Naive thymus-derived CD4-positive, alpha-beta T cell (primary cell): Measurements from ENCODE around the gene ILF3. TPM values are rescaled to one million over a fixed set of nuclear protein-coding genes. Genes with fewer than 3 reads are reported as not detected.

Experiments
- ATAC-seq: fragments of 150-1000 bp; cut with Tn5 transposase; 2 replicates; pipeline ENCODE4 v1.10.0; 2021; ENCODE audit warnings: mild to moderate bottlenecking, moderate library complexity
- CTCF ChIA-PET: fragments of 350-600 bp; sonication (Branson Sonifier 250); formaldehyde crosslinking; loops from one replicate; lab custom pipeline; 2021; ENCODE audit warnings: antibody characterized with exemption; lab: Charles Lee
- POLR2A ChIA-PET: fragments of 350-600 bp; sonication (Branson Sonifier 250); formaldehyde crosslinking; loops from one replicate; lab custom pipeline; 2021; ENCODE audit warnings: antibody characterized with exemption, inconsistent platforms; lab: Charles Lee
- DNase-seq, 9 donors: peaks; one replicate each; pipeline versions ENCODE4 v3.0.0 to v3.0.0-alpha.2; 2020 to 2022; ENCODE audit warnings: mixed read lengths in 1 of 9
- H3K27ac ChIP-seq: one replicate; pipeline ENCODE4 v1.7.0; 2013; ENCODE audit warnings: mild to moderate bottlenecking, low read depth, low read length, moderate library complexity
- H3K27me3 ChIP-seq, 2 donors: one replicate each; pipeline ENCODE4 v1.7.0; 2013; ENCODE audit warnings: low read length in 2 of 2, mild to moderate bottlenecking in 2 of 2, moderate library complexity in 2 of 2; ENCODE audit not compliant: control insufficient read depth in 2 of 2, insufficient read depth in 2 of 2
- H3K36me3 ChIP-seq, 3 experiments: 1 replicate in 2 of 3; 2 replicates in 1 of 3; pipeline ENCODE4 v1.7.0; 2013; ENCODE audit warnings: low read length in 3 of 3, mild to moderate bottlenecking in 3 of 3, moderate library complexity in 1 of 3; ENCODE audit not compliant: insufficient read depth in 3 of 3, control insufficient read depth in 2 of 3
- H3K4me1 ChIP-seq, 2 donors: one replicate each; pipeline ENCODE4 v1.7.0; 2013; ENCODE audit warnings: low read length in 2 of 2, mild to moderate bottlenecking in 2 of 2, moderate library complexity in 1 of 2; ENCODE audit not compliant: control insufficient read depth in 2 of 2, insufficient read depth in 2 of 2
- H3K4me3 ChIP-seq: 2 replicates; pipeline ENCODE4 v1.7.0; 2013; ENCODE audit warnings: mild to moderate bottlenecking, low read length
- H3K9me3 ChIP-seq, 3 experiments: 1 replicate in 2 of 3; 2 replicates in 1 of 3; pipeline ENCODE4 v1.7.0; 2013; ENCODE audit warnings: low read length in 3 of 3; ENCODE audit not compliant: control insufficient read depth in 2 of 3
- H3K27ac Mint-ChIP-seq, 9 donors: one replicate each; pipeline ENCODE4 v1.8.0; 2020 to 2022; ENCODE audit warnings: mixed read lengths in 9 of 9, mild to moderate bottlenecking in 8 of 9, moderate library complexity in 5 of 9, inconsistent platforms in 2 of 9
- H3K27me3 Mint-ChIP-seq, 5 donors: one replicate each; pipeline ENCODE4 v1.8.0; 2021 to 2022; ENCODE audit warnings: mixed read lengths in 5 of 5, mild to moderate bottlenecking in 1 of 5
- H3K36me3 Mint-ChIP-seq, 5 donors: one replicate each; pipeline ENCODE4 v1.8.0; 2020 to 2022; ENCODE audit warnings: mixed read lengths in 5 of 5, mild to moderate bottlenecking in 3 of 5, inconsistent platforms in 1 of 5
- H3K4me1 Mint-ChIP-seq, 7 donors: one replicate each; pipeline ENCODE4 v1.8.0; 2020 to 2022; ENCODE audit warnings: mixed read lengths in 7 of 7, mild to moderate bottlenecking in 3 of 7, inconsistent platforms in 1 of 7
- H3K4me3 Mint-ChIP-seq, 10 donors: one replicate each; pipeline ENCODE4 v1.8.0; 2020 to 2022; ENCODE audit warnings: mild to moderate bottlenecking in 10 of 10, mixed read lengths in 10 of 10, moderate library complexity in 6 of 10, inconsistent platforms in 2 of 10
- H3K9me3 Mint-ChIP-seq, 11 donors: one replicate each; pipeline ENCODE4 v1.8.0; 2020 to 2022; ENCODE audit warnings: mixed read lengths in 11 of 11, mild to moderate bottlenecking in 4 of 11, inconsistent platforms in 1 of 11, moderate library complexity in 1 of 11
- intact Hi-C, 2 donors: fragments of 100-400 bp; cut with micrococcal nuclease; formaldehyde crosslinking; loops; one replicate each; pipeline ENCODE4 v1.15.1; 2023
- polyA plus RNA-seq, 2 donors: library from polyadenylated mRNA; unstranded; fragments of 300-500 nt; fragmentation: Illumina TruSeq; gene quantifications; one replicate each; pipeline ENCODE4 v1.2.3, GENCODE V29; 2021
- total RNA-seq, 6 experiments: library from RNA in 5 of 6; stranded (reverse) in 5 of 6; gene quantifications; 1 replicate in 5 of 6; 2 replicates in 1 of 6; pipeline ENCODE4 v1.2.3 and lab custom pipeline; 2021 to 2026

Gene ILF3
- total and polyA plus RNA-seq, 7 experiments from 2014 or later, result 91.0 to 515 (median 364) TPM

- peaks cover 30 to 70% (median 48%) of the 10 kb centered on the region in 7 donors for H3K4me1 Mint-ChIP-seq
Measured at GRCh38 chr19:10617409-10618121, 36.6 kb upstream of the ILF3 start.

GRCh38 chr19:10618846-10619245 is 35.3 kb upstream of the ILF3 start:
- Histone ChIP-seq H3K4me1 (peaks cover 9 to 10% of the 10 kb centered on the region in 2 donors), H3K27ac (no peak overlapping the region), H3K27me3 (no peaks in the 10 kb centered on the region), H3K36me3 (peaks cover 0 to 18% (median 0%) of the 10 kb centered on the region in 3 experiments), H3K9me3 (no peaks in the 10 kb centered on the region), H3K4me3 (no peak overlapping the region)
- CTCF ChIA-PET, result interaction anchor here (0.6 to 1.7 kb wide), 2 partner anchors 31 to 38 kb away, joined by 4 read pairs; no protein-coding TSS in a partner anchor
- ATAC-seq (no peak), DNase-seq (no peak)
- H3K4me1 Mint-ChIP-seq, result peaks cover 30 to 71% (median 47%) of the 10 kb centered on the region in 7 donors
- no peaks in the 10 kb centered on the region for H3K9me3 Mint-ChIP-seq
- intact Hi-C loops, result no loop called here
- H3K36me3 Mint-ChIP-seq, result peaks cover 0 to 17% (median 9%) of the 10 kb centered on the region in 5 donors
- H3K27me3 Mint-ChIP-seq, result no peaks in the 10 kb centered on the region
- peak overlapping the region in 1 of 9 donors; percentile 32 for H3K27ac Mint-ChIP-seq
- no peak overlapping the region for H3K4me3 Mint-ChIP-seq
- POLR2A ChIA-PET, result interaction anchor here (1.1 to 16.7 kb wide), 4 partner anchors 10 to 39 kb away, joined by 4 to 190 read pairs (median 5); no protein-coding TSS in a partner anchor

More at GRCh38 chr19:10617409-10618121, 36.6 kb upstream of the ILF3 start:
- ChIA-PET CTCF (interaction anchor here (1.0 to 2.7 kb wide), 2 partner anchors 27 to 36 kb away, joined by 3 to 14 read pairs; no protein-coding TSS in a partner anchor), POLR2A (interaction anchor here (1.2 to 16.7 kb wide), 2 partner anchors 8 to 12 kb away, joined by 5 to 190 read pairs; partner anchors contain the start of gene SLC44A2)
- Histone ChIP-seq H3K4me1 (peaks cover 9 to 10% of the 10 kb centered on the region in 2 donors), H3K4me3 (no peak overlapping the region), H3K27ac (peak overlapping the region; percentile 14), H3K27me3 (no peaks in the 10 kb centered on the region), H3K36me3 (peaks cover 0 to 21% (median 0%) of the 10 kb centered on the region in 3 experiments), H3K9me3 (no peaks in the 10 kb centered on the region)
- Mint-ChIP-seq H3K4me3 (peak overlapping the region in 2 of 10 donors; percentile 54 to 58), H3K36me3 (peaks cover 0 to 24% (median 12%) of the 10 kb centered on the region in 5 donors), H3K27ac (peak overlapping the region in 8 of 9 donors; percentile 26 to 77 (median 48)), H3K27me3 (no peaks in the 10 kb centered on the region), H3K9me3 (no peaks in the 10 kb centered on the region)
- ATAC-seq (no peak), DNase-seq (no peak)
- intact Hi-C loops, result loop anchor here in 1 of 2 donors (2.0 kb wide), 1 partner anchor 37 kb away; no protein-coding TSS in a partner anchor

- no peak for DNase-seq
- no peak overlapping the region for H3K4me3 ChIP-seq
- Mint-ChIP-seq H3K4me1 (peaks cover 41 to 71% (median 49%) of the 10 kb centered on the region in 7 donors), H3K9me3 (no peaks in the 10 kb centered on the region), H3K27ac (peak overlapping the region; percentile 25 to 87 (median 81)), H3K36me3 (peaks cover 0 to 13% (median 9%) of the 10 kb centered on the region in 5 donors), H3K27me3 (no peaks in the 10 kb centered on the region), H3K4me3 (peak overlapping the region in 7 of 10 donors; percentile 6 to 60 (median 43))
- H3K27me3 ChIP-seq, result no peaks in the 10 kb centered on the region
- peaks cover 10 to 15% of the 10 kb centered on the region in 2 donors for H3K4me1 ChIP-seq
- H3K36me3 ChIP-seq, result peaks cover 0 to 18% (median 0%) of the 10 kb centered on the region in 3 experiments
- H3K9me3 ChIP-seq, result no peaks in the 10 kb centered on the region
- ChIA-PET POLR2A (interaction anchor here (0.7 to 16.7 kb wide), 2 partner anchors 15 to 70 kb away, joined by 4 to 190 read pairs; no protein-coding TSS in a partner anchor), CTCF (interaction anchor here (0.6 to 1.0 kb wide), 2 partner anchors 24 to 151 kb away, joined by 3 to 4 read pairs; no protein-coding TSS in a partner anchor)
- intact Hi-C loops, result no loop called here
- no peak for ATAC-seq
- peak overlapping the region; percentile 5 for H3K27ac ChIP-seq
Measured at GRCh38 chr19:10620786-10621185, 33.4 kb upstream of the ILF3 start.

GRCh38 chr19:10621966-10622365 is 32.2 kb upstream of the ILF3 start:
- intact Hi-C loops, result no loop called here
- Mint-ChIP-seq H3K36me3 (peaks cover 0 to 13% (median 9%) of the 10 kb centered on the region in 5 donors), H3K9me3 (no peaks in the 10 kb centered on the region), H3K27me3 (no peaks in the 10 kb centered on the region), H3K27ac (peak overlapping the region; percentile 36 to 94 (median 82)), H3K4me3 (peak overlapping the region in 6 of 10 donors; percentile 6 to 77 (median 36)), H3K4me1 (peaks cover 39 to 66% (median 49%) of the 10 kb centered on the region in 7 donors)
- Histone ChIP-seq H3K4me1 (peaks cover 10 to 14% of the 10 kb centered on the region in 2 donors), H3K9me3 (no peaks in the 10 kb centered on the region), H3K36me3 (peaks cover 0 to 18% (median 3%) of the 10 kb centered on the region in 3 experiments), H3K4me3 (no peak overlapping the region), H3K27ac (peak overlapping the region; percentile 25), H3K27me3 (no peaks in the 10 kb centered on the region)
- ChIA-PET CTCF (interaction anchor here (1.7 to 2.3 kb wide), 2 partner anchors 23 to 42 kb away, joined by 5 to 10 read pairs; no protein-coding TSS in a partner anchor), POLR2A (interaction anchor here (1.3 to 16.7 kb wide), 3 partner anchors 16 to 31 kb away, joined by 4 to 190 read pairs (median 5); no protein-coding TSS in a partner anchor)
- ATAC-seq (no peak), DNase-seq (no peak)

- CTCF ChIA-PET, result interaction anchor here (1.3 kb wide), 1 partner anchor 20 kb away, joined by 6 read pairs; no protein-coding TSS in a partner anchor
- Histone ChIP-seq H3K27me3 (no peaks in the 10 kb centered on the region), H3K36me3 (peaks cover 7 to 32% (median 8%) of the 10 kb centered on the region in 3 experiments), H3K9me3 (no peaks in the 10 kb centered on the region), H3K27ac (peak overlapping the region; percentile 51), H3K4me3 (no peak overlapping the region), H3K4me1 (peaks cover 10 to 14% of the 10 kb centered on the region in 2 donors)
- intact Hi-C loops, result loop anchor here in 1 of 2 donors (1.0 kb wide), 2 partner anchors 20 to 21 kb away; no protein-coding TSS in a partner anchor
- peak in 6 of 9 donors; percentile 14 to 40 (median 32) for DNase-seq
- ATAC-seq, result peak; percentile 80
- peaks cover 0 to 23% (median 15%) of the 10 kb centered on the region in 5 donors for H3K36me3 Mint-ChIP-seq
- no peaks in the 10 kb centered on the region for H3K9me3 Mint-ChIP-seq
- peak overlapping the region; percentile 71 to 90 (median 87) for H3K27ac Mint-ChIP-seq
- peaks cover 35 to 56% (median 40%) of the 10 kb centered on the region in 7 donors for H3K4me1 Mint-ChIP-seq
- POLR2A ChIA-PET, result interaction anchor here (1.9 to 16.7 kb wide), 2 partner anchors 8 to 19 kb away, joined by 5 to 190 read pairs; no protein-coding TSS in a partner anchor
- H3K4me3 Mint-ChIP-seq, result peak overlapping the region; percentile 27 to 66 (median 56)
- no peaks in the 10 kb centered on the region for H3K27me3 Mint-ChIP-seq
Measured at GRCh38 chr19:10624585-10624984, 29.6 kb upstream of the ILF3 start.
